CD14-positive monocyte (primary cell): ENCODE measurements around the gene LIN28A. TPM values are rescaled to one million over a fixed set of nuclear protein-coding genes. Genes with fewer than 3 reads are reported as not detected.

Experiments used
- DNase-seq, 3 donors: peaks; one replicate each; pipeline ENCODE4 v3.0.0-alpha.2; 2011 to 2022
- H2AFZ ChIP-seq: 2 replicates; pipeline ENCODE4 v1.6.0; 2012; ENCODE audit warnings: mild to moderate bottlenecking, low read depth, low read length, inconsistent platforms; ENCODE audit not compliant: insufficient read depth, poor library complexity, severe bottlenecking
- H3K27ac ChIP-seq, 2 donors: 1 replicate in 1 of 2; 2 replicates in 1 of 2; pipeline ENCODE4 v1.5.1; 2012 to 2013; ENCODE audit warnings: low read length in 2 of 2, control low read depth in 1 of 2, inconsistent platforms in 1 of 2, low read depth in 1 of 2, mild to moderate bottlenecking in 1 of 2
- H3K27me3 ChIP-seq, 2 donors: one replicate each; pipeline versions ENCODE4 v1.6.0 to v1.6.1; 2011 to 2013; ENCODE audit warnings: low read length in 2 of 2; ENCODE audit not compliant: control insufficient read depth in 2 of 2, insufficient read depth in 2 of 2
- H3K36me3 ChIP-seq, 2 donors: replicated peaks in 1 of 2; 1 replicate in 1 of 2; 2 replicates in 1 of 2; pipeline versions ENCODE4 v1.5.1 to v1.6.1; 2012 to 2013; ENCODE audit warnings: low read length in 2 of 2, control low read depth in 1 of 2, inconsistent platforms in 1 of 2, mild to moderate bottlenecking in 1 of 2; ENCODE audit not compliant: insufficient read depth in 2 of 2, control insufficient read depth in 1 of 2
- H3K4me1 ChIP-seq, 2 donors: 1 replicate in 1 of 2; 2 replicates in 1 of 2; pipeline versions ENCODE4 v1.5.1 to v1.6.1; 2012 to 2013; ENCODE audit warnings: low read length in 2 of 2, control low read depth in 1 of 2, inconsistent platforms in 1 of 2, mild to moderate bottlenecking in 1 of 2, moderate library complexity in 1 of 2; ENCODE audit not compliant: insufficient read depth in 2 of 2, control insufficient read depth in 1 of 2
- H3K4me2 ChIP-seq: replicated peaks from 2 replicates; pipeline ENCODE3; 2012; ENCODE audit warnings: low read length, moderate library complexity, mild to moderate bottlenecking; ENCODE audit not compliant: poor library complexity, severe bottlenecking; ENCODE audit errors: extremely low read depth
- H3K4me3 ChIP-seq, 3 experiments: fragments of 200-600 bp in 1 of 3; sonication (generic) in 1 of 3; replicated peaks in 1 of 3; 1 replicate in 2 of 3; 2 replicates in 1 of 3; pipeline ENCODE4 v1.5.1; 2011 to 2013; ENCODE audit warnings: low read length in 3 of 3, mild to moderate bottlenecking in 3 of 3, control low read depth in 2 of 3, low read depth in 2 of 3, inconsistent platforms in 1 of 3, moderate library complexity in 1 of 3
- H3K79me2 ChIP-seq: 2 replicates; pipeline ENCODE4 v1.6.0; 2012; ENCODE audit warnings: mild to moderate bottlenecking, control low read depth, inconsistent platforms, low read length, moderate library complexity; ENCODE audit not compliant: insufficient read depth
- H3K9ac ChIP-seq: 2 replicates; pipeline ENCODE4 v1.6.0; 2017; ENCODE audit warnings: low read length, mild to moderate bottlenecking; ENCODE audit not compliant: insufficient read depth, poor library complexity, severe bottlenecking
- H3K9me3 ChIP-seq, 2 donors: replicated peaks in 1 of 2; 1 replicate in 1 of 2; 2 replicates in 1 of 2; pipeline versions ENCODE4 v1.5.1 to v1.6.1; 2012 to 2013; ENCODE audit warnings: low read length in 2 of 2, control low read depth in 1 of 2; ENCODE audit not compliant: control insufficient read depth in 1 of 2, insufficient read depth in 1 of 2
- H4K20me1 ChIP-seq: 2 replicates; pipeline ENCODE4 v1.6.0; 2012; ENCODE audit warnings: mild to moderate bottlenecking, low read length, control low read depth, moderate library complexity; ENCODE audit not compliant: insufficient read depth
- H3K27ac Mint-ChIP-seq, 7 donors: one replicate each; pipeline ENCODE4 v1.8.0; 2020; ENCODE audit warnings: mild to moderate bottlenecking in 7 of 7, mixed read lengths in 7 of 7, moderate library complexity in 6 of 7, inconsistent platforms in 2 of 7
- H3K27me3 Mint-ChIP-seq, 3 donors: one replicate each; pipeline ENCODE4 v1.8.0; 2021 to 2022; ENCODE audit warnings: low read depth in 3 of 3, mild to moderate bottlenecking in 3 of 3, mixed read lengths in 3 of 3, moderate library complexity in 3 of 3, inconsistent platforms in 1 of 3
- H3K36me3 Mint-ChIP-seq, 2 donors: one replicate each; pipeline ENCODE4 v1.8.0; 2020; ENCODE audit warnings: mixed read lengths in 2 of 2, inconsistent platforms in 1 of 2, mild to moderate bottlenecking in 1 of 2
- H3K4me1 Mint-ChIP-seq: one replicate; pipeline ENCODE4 v1.8.0; 2020; ENCODE audit warnings: mild to moderate bottlenecking, mixed read lengths
- H3K4me3 Mint-ChIP-seq, 2 donors: one replicate each; pipeline ENCODE4 v1.8.0; 2020; ENCODE audit warnings: mild to moderate bottlenecking in 2 of 2, mixed read lengths in 2 of 2, moderate library complexity in 1 of 2
- H3K9me3 Mint-ChIP-seq, 7 donors: one replicate each; pipeline ENCODE4 v1.8.0; 2020 to 2022; ENCODE audit warnings: mixed read lengths in 7 of 7, mild to moderate bottlenecking in 6 of 7, moderate library complexity in 6 of 7, inconsistent platforms in 2 of 7
- WGBS: methylation state at CpG from one replicate; pipeline ENCODE4 v1.1.5; 2013; ENCODE audit warnings: missing lambda C conversion rate; ENCODE audit not compliant: insufficient coverage; 5-methylcytosine and 5-hydroxymethylcytosine counted together
- intact Hi-C, 2 donors: fragments of 100-400 bp; cut with micrococcal nuclease; formaldehyde crosslinking; loops; one replicate each; pipeline versions ENCODE4 v1.15.0 to v1.15.1; 2023
- polyA plus RNA-seq, 3 donors: library from polyadenylated mRNA; depleted of rRNA in 1 of 3; unstranded in 2 of 3; stranded (reverse) in 1 of 3; fragments of 300-500 nt in 2 of 3; fragments of >200 nt in 1 of 3; fragmentation: Illumina TruSeq in 2 of 3; gene quantifications; 1 replicate in 2 of 3; 2 replicates in 1 of 3; pipeline ENCODE4 v1.2.3, GENCODE V29; 2012 to 2021
- TF ChIP-seq, protein P1 (sequence below): fragments of 200-600 bp; IDR thresholded peaks from one replicate; pipeline ENCODE4 v1.8.0; 2022; ENCODE audit warnings: antibody characterized with exemption, mild to moderate bottlenecking

LIN28A gene
- polyA plus RNA-seq, 3 donors = not detected

DNA sequence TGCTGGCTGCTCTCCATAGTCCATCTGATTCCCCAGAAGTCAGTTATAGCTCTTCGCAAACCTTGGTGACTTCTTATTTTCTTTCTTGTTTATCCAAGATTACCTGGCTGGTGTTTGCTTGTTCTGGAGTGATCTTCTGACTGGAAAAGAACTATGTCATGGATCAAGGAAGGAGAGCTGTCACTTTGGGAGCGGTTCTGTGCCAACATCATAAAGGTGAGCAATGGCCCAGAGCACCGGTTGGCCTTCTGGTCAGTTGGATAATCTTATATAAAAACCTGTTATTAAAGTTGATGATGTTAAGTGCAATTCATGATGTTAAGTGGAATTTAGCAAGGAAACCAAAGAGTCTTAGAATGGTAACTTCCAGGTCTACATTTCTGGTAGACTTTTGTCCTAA, 22.2 kb downstream of the LIN28A start:
- H3K4me3 Mint-ChIP-seq = peak overlapping the region; percentile 94 to 100
- intact Hi-C loops = loop anchor here in 1 of 2 donors (2.0 kb wide), 1 partner anchor 40 kb away; the partner anchor contains the start of gene HMGN2
- DNase-seq = no peak
- H3K9ac ChIP-seq = peak overlapping the region; percentile 72
- peak overlapping the region; percentile 56 to 91 (median 84) for H3K4me3 ChIP-seq
- H3K4me1 ChIP-seq = peaks cover 26 to 30% of the 10 kb centered on the region in 2 donors
- H2AFZ ChIP-seq = peak overlapping the region; percentile 88
- H3K27ac ChIP-seq = peak overlapping the region; percentile 58 to 89
- H3K9me3 Mint-ChIP-seq = no peaks in the 10 kb centered on the region
- WGBS = 63% methylated on average over 2 of the region's 3 CpGs
- no peaks in the 10 kb centered on the region for H4K20me1 ChIP-seq
- H3K36me3 ChIP-seq = peaks cover 10 to 26% of the 10 kb centered on the region in 2 donors
- TF ChIP-seq, protein P1, sequence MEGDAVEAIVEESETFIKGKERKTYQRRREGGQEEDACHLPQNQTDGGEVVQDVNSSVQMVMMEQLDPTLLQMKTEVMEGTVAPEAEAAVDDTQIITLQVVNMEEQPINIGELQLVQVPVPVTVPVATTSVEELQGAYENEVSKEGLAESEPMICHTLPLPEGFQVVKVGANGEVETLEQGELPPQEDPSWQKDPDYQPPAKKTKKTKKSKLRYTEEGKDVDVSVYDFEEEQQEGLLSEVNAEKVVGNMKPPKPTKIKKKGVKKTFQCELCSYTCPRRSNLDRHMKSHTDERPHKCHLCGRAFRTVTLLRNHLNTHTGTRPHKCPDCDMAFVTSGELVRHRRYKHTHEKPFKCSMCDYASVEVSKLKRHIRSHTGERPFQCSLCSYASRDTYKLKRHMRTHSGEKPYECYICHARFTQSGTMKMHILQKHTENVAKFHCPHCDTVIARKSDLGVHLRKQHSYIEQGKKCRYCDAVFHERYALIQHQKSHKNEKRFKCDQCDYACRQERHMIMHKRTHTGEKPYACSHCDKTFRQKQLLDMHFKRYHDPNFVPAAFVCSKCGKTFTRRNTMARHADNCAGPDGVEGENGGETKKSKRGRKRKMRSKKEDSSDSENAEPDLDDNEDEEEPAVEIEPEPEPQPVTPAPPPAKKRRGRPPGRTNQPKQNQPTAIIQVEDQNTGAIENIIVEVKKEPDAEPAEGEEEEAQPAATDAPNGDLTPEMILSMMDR = no peak
- peaks cover 20% of the 10 kb centered on the region for H3K79me2 ChIP-seq
- no peaks in the 10 kb centered on the region for H3K9me3 ChIP-seq
- peaks cover 4 to 11% (median 9%) of the 10 kb centered on the region in 3 donors for H3K27me3 Mint-ChIP-seq
- H3K36me3 Mint-ChIP-seq = peaks cover 5 to 33% of the 10 kb centered on the region in 2 donors
- H3K27ac Mint-ChIP-seq = peak overlapping the region; percentile 96 to 100 (median 97)
- H3K4me2 ChIP-seq = peak overlapping the region; percentile 69
- H3K4me1 Mint-ChIP-seq = peaks cover 23% of the 10 kb centered on the region
- H3K27me3 ChIP-seq = peaks cover 0 to 4% of the 10 kb centered on the region in 2 donors

DNA sequence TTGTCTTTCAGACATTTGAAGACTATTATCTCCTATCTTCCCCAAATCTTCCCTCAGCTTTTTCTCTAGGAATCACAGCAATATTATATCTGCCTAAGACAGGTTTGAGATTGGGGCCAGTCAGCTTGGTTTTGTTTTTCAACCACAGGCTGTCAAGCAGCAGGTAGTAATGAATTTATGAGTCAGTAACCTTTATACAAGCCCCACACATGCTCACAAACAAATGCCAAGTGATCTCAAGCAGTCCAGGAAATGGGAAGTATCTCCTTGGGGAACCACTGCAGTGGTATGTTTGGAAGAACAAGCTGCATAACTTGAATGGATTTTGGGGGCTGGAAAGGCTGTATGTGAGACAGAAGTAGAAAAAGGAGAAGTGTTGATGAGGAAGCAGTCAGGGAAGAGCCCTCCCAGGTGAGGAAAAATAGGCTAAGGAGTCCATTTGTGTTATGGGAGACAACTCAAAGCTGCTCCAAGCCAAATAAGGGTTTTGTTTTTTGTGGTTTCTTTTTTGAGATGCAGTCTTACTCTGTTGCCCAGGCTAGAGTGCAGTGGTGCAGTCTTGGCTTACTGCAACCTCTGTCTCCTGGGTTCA, 23.6 kb downstream of the LIN28A start:
- intact Hi-C loops = no loop called here
- no peak overlapping the region for H3K4me3 ChIP-seq
- DNase-seq = no peak
- peaks cover 26 to 30% of the 10 kb centered on the region in 2 donors for H3K4me1 ChIP-seq
- H3K27me3 ChIP-seq = peaks cover 0 to 4% of the 10 kb centered on the region in 2 donors
- TF ChIP-seq, protein P1 = no peak
- no peak overlapping the region for H2AFZ ChIP-seq
- peaks cover 4 to 11% (median 7%) of the 10 kb centered on the region in 3 donors for H3K27me3 Mint-ChIP-seq
- H3K79me2 ChIP-seq = peaks cover 20% of the 10 kb centered on the region
- H3K27ac Mint-ChIP-seq = peak overlapping the region in 5 of 7 donors; percentile 21 to 54 (median 51)
- no peaks in the 10 kb centered on the region for H3K9me3 Mint-ChIP-seq
- H3K9me3 ChIP-seq = no peaks in the 10 kb centered on the region
- no peak overlapping the region for H3K9ac ChIP-seq
- peaks cover 24 to 41% of the 10 kb centered on the region in 2 donors for H3K36me3 ChIP-seq
- peak overlapping the region in 1 of 2 donors; percentile 23 for H3K27ac ChIP-seq
- no peaks in the 10 kb centered on the region for H4K20me1 ChIP-seq
- H3K4me1 Mint-ChIP-seq = peaks cover 23% of the 10 kb centered on the region
- peaks cover 18 to 47% of the 10 kb centered on the region in 2 donors for H3K36me3 Mint-ChIP-seq
- peak overlapping the region in 1 of 2 donors; percentile 35 for H3K4me3 Mint-ChIP-seq
- H3K4me2 ChIP-seq = no peak overlapping the region
